PC-9 (cell line): ENCODE measurements around the gene KCNK7.

Experiments used
- CTCF ChIP-seq: fragments of 200-600 bp; sonication (generic); conservative IDR thresholded peaks from 2 replicates; pipeline ENCODE4 v1.6.1; 2017; ENCODE audit warnings: mixed run types, antibody characterized with exemption, mild to moderate bottlenecking, moderate library complexity
- EZH2 ChIP-seq: fragments of 200-600 bp; sonication (generic); IDR thresholded peaks from 2 replicates; pipeline ENCODE4 v1.8.0; 2017; ENCODE audit warnings: antibody characterized with exemption, low read depth

GRCh38 chr11:65609229-65609628, 13.6 kb upstream of the KCNK7 start:
- TF ChIP-seq CTCF (no peak), EZH2 (no peak)
